GM12878 (cell line): Measurements from ENCODE around the gene KRTAP10-9. TPM values are rescaled to one million over a fixed set of nuclear protein-coding genes. Genes with fewer than 3 reads are reported as not detected.

Experiments
- ATAC-seq: fragments of 200-7000 bp; cut with Tn5 transposase; 3 replicates; pipeline ENCODE4 v1.9.1; 2020; ENCODE audit warnings: mild to moderate bottlenecking, moderate library complexity
- BruUV-seq: library from RNA; stranded (reverse); fragments of 400-500 nt; replicated peaks from 2 replicates; lab custom pipeline; 2021; lab: Mats Ljungman, UMichigan
- CTCF ChIA-PET: fragments of 300-600 bp; sonication (Branson Sonifier 250); formaldehyde crosslinking; extraction: SDS; loops from one replicate; lab custom pipeline; 2021; ENCODE audit warnings: inconsistent platforms; lab: Yijun Ruan, JAX
- POLR2A ChIA-PET: fragments of 350-600 bp; formaldehyde crosslinking; extraction: SDS; loops from one replicate; lab custom pipeline; 2021; ENCODE audit warnings: inconsistent platforms; lab: Charles Lee
- RAD21 ChIA-PET: fragments of 300-600 bp; sonication (Branson Sonifier 250); formaldehyde crosslinking; loops from one replicate; lab custom pipeline; 2023; ENCODE audit warnings: antibody characterized with exemption; ENCODE audit not compliant: unreplicated experiment; lab: Charles Lee
- SMC1A ChIA-PET: fragments of 300-600 bp; sonication (Branson Sonifier 250); formaldehyde crosslinking; loops from one replicate; lab custom pipeline; 2023; ENCODE audit not compliant: unreplicated experiment, uncharacterized antibody; lab: Charles Lee
- DNase-seq: peaks from one replicate; pipeline ENCODE4 v3.0.0-alpha.2; 2011; ENCODE audit warnings: low read depth, low spot score
- FAIRE-seq: peaks from 3 replicates; lab custom pipeline; 2011; peaks lifted over from hg19 to GRCh38; lab: Jason Lieb, UNC
- H2AFZ ChIP-seq: 2 replicates; pipeline ENCODE4 v1.6.0; 2011; ENCODE audit warnings: low read depth, low read length, control low read depth; ENCODE audit not compliant: control insufficient read depth
- H3K27ac ChIP-seq: 2 replicates; pipeline ENCODE4 v1.5.1; 2011; ENCODE audit warnings: control low read depth; ENCODE audit not compliant: control insufficient read depth, insufficient read depth
- H3K27me3 ChIP-seq, 2 experiments: replicated peaks in 1 of 2; 2 replicates each; pipeline versions ENCODE4 v1.6.0 to v1.6.1; 2011; ENCODE audit warnings: low read length in 1 of 2; ENCODE audit not compliant: control insufficient read depth in 2 of 2, insufficient read depth in 2 of 2
- H3K36me3 ChIP-seq, 2 experiments: 2 replicates each; pipeline ENCODE4 v1.5.1; 2011; ENCODE audit warnings: low read length in 1 of 2; ENCODE audit not compliant: control insufficient read depth in 2 of 2, insufficient read depth in 2 of 2
- H3K4me1 ChIP-seq: 2 replicates; pipeline ENCODE4 v1.6.1; 2011; ENCODE audit warnings: mild to moderate bottlenecking, low read length, moderate library complexity, mixed read lengths; ENCODE audit not compliant: control insufficient read depth, insufficient read depth
- H3K4me2 ChIP-seq: 2 replicates; pipeline ENCODE4 v1.6.0; 2011; ENCODE audit warnings: control low read depth; ENCODE audit not compliant: control insufficient read depth, insufficient read depth
- H3K4me3 ChIP-seq: fragments of 200-600 bp; sonication (generic); 2 replicates; pipeline ENCODE4 v1.5.1; 2016
- H3K79me2 ChIP-seq: 2 replicates; pipeline ENCODE4 v1.6.0; 2011; ENCODE audit warnings: low read length; ENCODE audit not compliant: control insufficient read depth, insufficient read depth
- H3K9ac ChIP-seq: 2 replicates; pipeline ENCODE4 v1.8.0; 2011; ENCODE audit warnings: low read length, control low read depth, mixed read lengths; ENCODE audit not compliant: control insufficient read depth, insufficient read depth
- H3K9me3 ChIP-seq: replicated peaks from 3 replicates; pipeline ENCODE4 v1.5.1; 2011; ENCODE audit warnings: mild to moderate bottlenecking, low read length; ENCODE audit not compliant: control insufficient read depth, insufficient read depth
- H4K20me1 ChIP-seq: 2 replicates; pipeline ENCODE4 v1.6.0; 2011; ENCODE audit not compliant: control insufficient read depth, insufficient read depth
- CBX3 ChIP-seq: fragments of 200-600 bp; sonication (generic); IDR thresholded peaks from 2 replicates; pipeline ENCODE4 v1.6.1; 2016; ENCODE audit warnings: low read depth, borderline replicate concordance
- DPF2 ChIP-seq: fragments of 450-650 bp; IDR thresholded peaks from 2 replicates; pipeline ENCODE4 v1.6.1; 2017; ENCODE audit warnings: mild to moderate bottlenecking
- EZH2 ChIP-seq: IDR thresholded peaks from 2 replicates; pipeline ENCODE4 v1.6.1; 2012; ENCODE audit warnings: low read depth, mild to moderate bottlenecking, control low read depth, inconsistent platforms, low read length, borderline replicate concordance; ENCODE audit not compliant: control insufficient read depth
- KDM1A ChIP-seq: fragments of 200-600 bp; sonication (generic); IDR thresholded peaks from 2 replicates; pipeline ENCODE4 v1.6.1; 2016; ENCODE audit warnings: borderline replicate concordance
- SP1 ChIP-seq: IDR thresholded peaks from one replicate; pipeline ENCODE4 v1.6.1; 2011; ENCODE audit warnings: low read depth, low read length
- WGBS: methylation state at CpG from one replicate; pipeline ENCODE4 v1.1.6; 2016; ENCODE audit warnings: low lambda C conversion rate; ENCODE audit not compliant: insufficient replicate concordance, insufficient coverage; ENCODE audit errors: missing lambda C conversion rate; 5-methylcytosine and 5-hydroxymethylcytosine counted together
- in situ Hi-C: fragments of 300-500 bp; cut with MboI; formaldehyde crosslinking; loops from 9 replicates; pipeline ENCODE4 v1.14.3; 2018; ENCODE audit warnings: mixed read lengths
- intact Hi-C: fragments of 100-400 bp; cut with micrococcal nuclease; formaldehyde crosslinking; loops from one replicate; pipeline ENCODE4 v1.14.2; 2022; ENCODE audit not compliant: unreplicated experiment
- polyA plus RNA-seq, 11 experiments: library from polyadenylated mRNA; depleted of rRNA in 4 of 11; unstranded in 6 of 11; stranded (reverse) in 5 of 11; fragments of >200 nt; fragmentation: Nextera tagmentation in 4 of 11; fragmentation: Illumina TruSeq in 1 of 11; extraction: Ambion mirVana in 4 of 11; extraction: Trizol in 1 of 11; gene quantifications; 1 replicate in 1 of 11; 2 replicates in 10 of 11; pipeline versions ENCODE4 v1.2.1 to v1.2.3, GENCODE V29; 2011 to 2016; ENCODE audit warnings: inconsistent platforms in 2 of 11, missing spikeins in 2 of 11, low read depth in 1 of 11
- total RNA-seq, 4 experiments: library from RNA; depleted of rRNA in 3 of 4; stranded (reverse); fragments of >200 nt in 3 of 4; fragmentation: Illumina TruSeq in 1 of 4; extraction: Trizol in 1 of 4; gene quantifications; 2 replicates each; pipeline versions ENCODE4 v1.2.1 to v1.2.3, GENCODE V29; 2013 to 2021
- TF ChIP-seq, protein P1 (sequence below): fragments of 450-650 bp; formaldehyde crosslinking; IDR thresholded peaks from 2 replicates; pipeline ENCODE4 v1.5.0; 2022; ENCODE audit warnings: mild to moderate bottlenecking, missing genetic modification characterization
- TF ChIP-seq, protein P2 (sequence below): IDR thresholded peaks from 2 replicates; pipeline ENCODE4 v1.6.1; 2012; ENCODE audit warnings: improper control_type of control experiment, low read depth, low read length; ENCODE audit not compliant: insufficient replicate concordance
- TF ChIP-seq, protein P3 (sequence below): fragments of 450-650 bp; formaldehyde crosslinking; IDR thresholded peaks from 2 replicates; pipeline ENCODE4 v1.4.0; 2020; ENCODE audit warnings: mild to moderate bottlenecking, moderate library complexity

KRTAP10-9 gene
- total and polyA plus RNA-seq, 10 of the 15 experiments (the other 5 are each of a cell fraction or from before 2014, with no cell fraction given) = not detected

DNA sequence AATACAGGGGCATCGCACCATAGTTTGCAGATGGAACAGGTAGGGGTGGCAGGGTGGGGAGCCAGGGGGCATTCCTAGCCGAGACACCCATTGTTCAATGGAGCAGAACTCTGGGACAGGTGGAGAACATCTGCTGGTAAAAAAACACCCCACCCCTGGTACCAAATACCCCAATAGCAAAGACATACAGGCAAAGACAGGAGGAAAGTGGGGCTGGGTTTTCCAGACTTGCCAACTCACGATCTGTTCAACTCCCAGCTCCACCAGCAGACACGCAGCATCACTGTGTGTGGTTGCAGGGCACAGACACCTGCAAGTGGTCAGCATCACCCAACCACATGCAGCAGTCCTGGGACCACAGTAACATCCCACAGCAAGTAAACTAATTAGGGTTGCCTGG is 15.3 kb upstream of the KRTAP10-9 start:
- in situ Hi-C loops = no loop called here
- intact Hi-C loops = no loop called here
- 3% methylated on average over 4 of the region's 4 CpGs for WGBS
- ChIA-PET RAD21 (no interaction called here), SMC1A (no interaction called here), CTCF (no interaction called here), POLR2A (no interaction called here)
- ATAC-seq (no peak), FAIRE-seq (no peak), DNase-seq (no peak)
- Histone ChIP-seq H3K4me2 (no peak overlapping the region), H3K4me3 (no peak overlapping the region), H3K9ac (no peak overlapping the region), H2AFZ (no peak overlapping the region), H3K9me3 (peaks cover 2% of the 10 kb centered on the region; the same call in 1 of the 3 replicates), H3K27ac (no peak overlapping the region), H3K27me3 (no peaks in the 10 kb centered on the region), H3K4me1 (no peaks in the 10 kb centered on the region), H4K20me1 (no peaks in the 10 kb centered on the region), H3K79me2 (no peaks in the 10 kb centered on the region), H3K36me3 (no peaks in the 10 kb centered on the region)
- no TSS peak for BruUV-seq
- TF ChIP-seq KDM1A = no peak
- TF ChIP-seq, protein P1, sequence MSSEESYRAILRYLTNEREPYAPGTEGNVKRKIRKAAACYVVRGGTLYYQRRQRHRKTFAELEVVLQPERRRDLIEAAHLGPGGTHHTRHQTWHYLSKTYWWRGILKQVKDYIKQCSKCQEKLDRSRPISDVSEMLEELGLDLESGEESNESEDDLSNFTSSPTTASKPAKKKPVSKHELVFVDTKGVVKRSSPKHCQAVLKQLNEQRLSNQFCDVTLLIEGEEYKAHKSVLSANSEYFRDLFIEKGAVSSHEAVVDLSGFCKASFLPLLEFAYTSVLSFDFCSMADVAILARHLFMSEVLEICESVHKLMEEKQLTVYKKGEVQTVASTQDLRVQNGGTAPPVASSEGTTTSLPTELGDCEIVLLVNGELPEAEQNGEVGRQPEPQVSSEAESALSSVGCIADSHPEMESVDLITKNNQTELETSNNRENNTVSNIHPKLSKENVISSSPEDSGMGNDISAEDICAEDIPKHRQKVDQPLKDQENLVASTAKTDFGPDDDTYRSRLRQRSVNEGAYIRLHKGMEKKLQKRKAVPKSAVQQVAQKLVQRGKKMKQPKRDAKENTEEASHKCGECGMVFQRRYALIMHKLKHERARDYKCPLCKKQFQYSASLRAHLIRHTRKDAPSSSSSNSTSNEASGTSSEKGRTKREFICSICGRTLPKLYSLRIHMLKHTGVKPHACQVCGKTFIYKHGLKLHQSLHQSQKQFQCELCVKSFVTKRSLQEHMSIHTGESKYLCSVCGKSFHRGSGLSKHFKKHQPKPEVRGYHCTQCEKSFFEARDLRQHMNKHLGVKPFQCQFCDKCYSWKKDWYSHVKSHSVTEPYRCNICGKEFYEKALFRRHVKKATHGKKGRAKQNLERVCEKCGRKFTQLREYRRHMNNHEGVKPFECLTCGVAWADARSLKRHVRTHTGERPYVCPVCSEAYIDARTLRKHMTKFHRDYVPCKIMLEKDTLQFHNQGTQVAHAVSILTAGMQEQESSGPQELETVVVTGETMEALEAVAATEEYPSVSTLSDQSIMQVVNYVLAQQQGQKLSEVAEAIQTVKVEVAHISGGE (CRISPR knock-in tag) = no peak
- no peak for TF ChIP-seq CBX3
- no peak for TF ChIP-seq EZH2
- TF ChIP-seq, protein P2, sequence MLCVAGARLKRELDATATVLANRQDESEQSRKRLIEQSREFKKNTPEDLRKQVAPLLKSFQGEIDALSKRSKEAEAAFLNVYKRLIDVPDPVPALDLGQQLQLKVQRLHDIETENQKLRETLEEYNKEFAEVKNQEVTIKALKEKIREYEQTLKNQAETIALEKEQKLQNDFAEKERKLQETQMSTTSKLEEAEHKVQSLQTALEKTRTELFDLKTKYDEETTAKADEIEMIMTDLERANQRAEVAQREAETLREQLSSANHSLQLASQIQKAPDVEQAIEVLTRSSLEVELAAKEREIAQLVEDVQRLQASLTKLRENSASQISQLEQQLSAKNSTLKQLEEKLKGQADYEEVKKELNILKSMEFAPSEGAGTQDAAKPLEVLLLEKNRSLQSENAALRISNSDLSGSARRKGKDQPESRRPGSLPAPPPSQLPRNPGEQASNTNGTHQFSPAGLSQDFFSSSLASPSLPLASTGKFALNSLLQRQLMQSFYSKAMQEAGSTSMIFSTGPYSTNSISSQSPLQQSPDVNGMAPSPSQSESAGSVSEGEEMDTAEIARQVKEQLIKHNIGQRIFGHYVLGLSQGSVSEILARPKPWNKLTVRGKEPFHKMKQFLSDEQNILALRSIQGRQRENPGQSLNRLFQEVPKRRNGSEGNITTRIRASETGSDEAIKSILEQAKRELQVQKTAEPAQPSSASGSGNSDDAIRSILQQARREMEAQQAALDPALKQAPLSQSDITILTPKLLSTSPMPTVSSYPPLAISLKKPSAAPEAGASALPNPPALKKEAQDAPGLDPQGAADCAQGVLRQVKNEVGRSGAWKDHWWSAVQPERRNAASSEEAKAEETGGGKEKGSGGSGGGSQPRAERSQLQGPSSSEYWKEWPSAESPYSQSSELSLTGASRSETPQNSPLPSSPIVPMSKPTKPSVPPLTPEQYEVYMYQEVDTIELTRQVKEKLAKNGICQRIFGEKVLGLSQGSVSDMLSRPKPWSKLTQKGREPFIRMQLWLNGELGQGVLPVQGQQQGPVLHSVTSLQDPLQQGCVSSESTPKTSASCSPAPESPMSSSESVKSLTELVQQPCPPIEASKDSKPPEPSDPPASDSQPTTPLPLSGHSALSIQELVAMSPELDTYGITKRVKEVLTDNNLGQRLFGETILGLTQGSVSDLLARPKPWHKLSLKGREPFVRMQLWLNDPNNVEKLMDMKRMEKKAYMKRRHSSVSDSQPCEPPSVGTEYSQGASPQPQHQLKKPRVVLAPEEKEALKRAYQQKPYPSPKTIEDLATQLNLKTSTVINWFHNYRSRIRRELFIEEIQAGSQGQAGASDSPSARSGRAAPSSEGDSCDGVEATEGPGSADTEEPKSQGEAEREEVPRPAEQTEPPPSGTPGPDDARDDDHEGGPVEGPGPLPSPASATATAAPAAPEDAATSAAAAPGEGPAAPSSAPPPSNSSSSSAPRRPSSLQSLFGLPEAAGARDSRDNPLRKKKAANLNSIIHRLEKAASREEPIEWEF = no peak
- TF ChIP-seq, protein P3, sequence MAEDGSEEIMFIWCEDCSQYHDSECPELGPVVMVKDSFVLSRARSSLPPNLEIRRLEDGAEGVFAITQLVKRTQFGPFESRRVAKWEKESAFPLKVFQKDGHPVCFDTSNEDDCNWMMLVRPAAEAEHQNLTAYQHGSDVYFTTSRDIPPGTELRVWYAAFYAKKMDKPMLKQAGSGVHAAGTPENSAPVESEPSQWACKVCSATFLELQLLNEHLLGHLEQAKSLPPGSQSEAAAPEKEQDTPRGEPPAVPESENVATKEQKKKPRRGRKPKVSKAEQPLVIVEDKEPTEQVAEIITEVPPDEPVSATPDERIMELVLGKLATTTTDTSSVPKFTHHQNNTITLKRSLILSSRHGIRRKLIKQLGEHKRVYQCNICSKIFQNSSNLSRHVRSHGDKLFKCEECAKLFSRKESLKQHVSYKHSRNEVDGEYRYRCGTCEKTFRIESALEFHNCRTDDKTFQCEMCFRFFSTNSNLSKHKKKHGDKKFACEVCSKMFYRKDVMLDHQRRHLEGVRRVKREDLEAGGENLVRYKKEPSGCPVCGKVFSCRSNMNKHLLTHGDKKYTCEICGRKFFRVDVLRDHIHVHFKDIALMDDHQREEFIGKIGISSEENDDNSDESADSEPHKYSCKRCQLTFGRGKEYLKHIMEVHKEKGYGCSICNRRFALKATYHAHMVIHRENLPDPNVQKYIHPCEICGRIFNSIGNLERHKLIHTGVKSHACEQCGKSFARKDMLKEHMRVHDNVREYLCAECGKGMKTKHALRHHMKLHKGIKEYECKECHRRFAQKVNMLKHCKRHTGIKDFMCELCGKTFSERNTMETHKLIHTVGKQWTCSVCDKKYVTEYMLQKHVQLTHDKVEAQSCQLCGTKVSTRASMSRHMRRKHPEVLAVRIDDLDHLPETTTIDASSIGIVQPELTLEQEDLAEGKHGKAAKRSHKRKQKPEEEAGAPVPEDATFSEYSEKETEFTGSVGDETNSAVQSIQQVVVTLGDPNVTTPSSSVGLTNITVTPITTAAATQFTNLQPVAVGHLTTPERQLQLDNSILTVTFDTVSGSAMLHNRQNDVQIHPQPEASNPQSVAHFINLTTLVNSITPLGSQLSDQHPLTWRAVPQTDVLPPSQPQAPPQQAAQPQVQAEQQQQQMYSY (CRISPR knock-in tag) = no peak
- no peak for TF ChIP-seq SP1
- TF ChIP-seq DPF2 = no peak
